Amniotic stem cell (primary cell): ENCODE data around the gene GSTO2.
"Not testable (repeated sequence)": the region's sequence is repeated elsewhere in the genome, so short reads cannot be mapped to it uniquely, and the experiment has no call there.

Experiments used
- DNase-seq: peaks from one replicate; lab custom pipeline; 2025; lab: John Stamatoyannopoulos, UW

The GSTO2 gene

DNA sequence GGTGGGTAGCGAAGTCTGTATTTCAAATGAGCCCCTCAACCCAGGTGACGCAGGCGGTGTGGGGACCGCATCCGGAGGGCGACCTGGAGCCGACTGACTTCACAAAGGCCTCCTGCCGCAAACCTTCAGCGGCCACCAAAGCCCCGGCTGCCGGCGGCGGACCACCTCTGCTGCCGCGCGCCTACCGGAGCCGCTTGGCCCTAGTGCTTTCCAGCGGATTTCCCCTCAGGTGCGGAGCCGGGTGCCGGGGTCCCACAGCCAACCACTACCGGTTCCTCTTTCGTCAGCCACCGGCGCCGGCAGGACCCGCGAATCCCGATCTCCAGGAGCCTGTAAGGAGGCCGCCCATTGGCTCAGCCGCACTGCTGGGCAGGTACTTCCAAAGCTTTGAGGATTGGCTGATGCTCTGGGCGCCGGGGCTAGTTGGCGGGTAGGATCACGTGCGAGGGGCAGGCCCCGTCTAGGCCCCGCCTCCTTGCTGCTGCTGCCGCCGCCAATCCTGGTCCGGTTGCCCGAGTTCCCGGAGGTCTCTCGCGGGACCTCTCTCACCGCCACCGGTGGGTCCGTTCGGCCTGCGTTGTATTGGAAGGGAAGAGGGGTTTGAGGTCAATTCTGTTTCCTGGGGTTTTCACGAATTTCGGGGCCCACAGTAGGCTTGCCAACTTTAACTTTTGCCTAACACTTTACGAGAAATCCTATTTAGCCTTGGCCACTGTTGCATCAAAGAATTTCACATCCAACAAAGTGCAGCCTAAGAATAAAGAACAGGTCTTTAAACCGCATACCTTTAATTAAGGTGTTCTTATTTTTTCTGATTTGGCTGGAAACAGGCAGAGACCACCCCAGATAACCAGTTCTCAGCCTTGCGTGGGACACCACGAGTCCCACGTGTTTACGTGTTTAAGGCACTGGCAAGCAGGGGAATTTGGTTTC, at the start of gene GSTO2:
Gene GSTO2 (plus strand): TSS at position 472 of the 933 bp plus-strand sequence. CDS start 5,732 bp downstream, outside the sequence.
- no peak for DNase-seq

GRCh38 chr10:104220522-104220921, 48.5 kb upstream of the GSTO2 start:
- DNase-seq: no peak

GRCh38 chr10:104223304-104223703, 45.7 kb upstream of the GSTO2 start:
- DNase-seq: no peak

- DNase-seq: no peak
These were observed 38.5 kb upstream of the GSTO2 start for GRCh38 chr10:104230490-104230889.

DNA sequence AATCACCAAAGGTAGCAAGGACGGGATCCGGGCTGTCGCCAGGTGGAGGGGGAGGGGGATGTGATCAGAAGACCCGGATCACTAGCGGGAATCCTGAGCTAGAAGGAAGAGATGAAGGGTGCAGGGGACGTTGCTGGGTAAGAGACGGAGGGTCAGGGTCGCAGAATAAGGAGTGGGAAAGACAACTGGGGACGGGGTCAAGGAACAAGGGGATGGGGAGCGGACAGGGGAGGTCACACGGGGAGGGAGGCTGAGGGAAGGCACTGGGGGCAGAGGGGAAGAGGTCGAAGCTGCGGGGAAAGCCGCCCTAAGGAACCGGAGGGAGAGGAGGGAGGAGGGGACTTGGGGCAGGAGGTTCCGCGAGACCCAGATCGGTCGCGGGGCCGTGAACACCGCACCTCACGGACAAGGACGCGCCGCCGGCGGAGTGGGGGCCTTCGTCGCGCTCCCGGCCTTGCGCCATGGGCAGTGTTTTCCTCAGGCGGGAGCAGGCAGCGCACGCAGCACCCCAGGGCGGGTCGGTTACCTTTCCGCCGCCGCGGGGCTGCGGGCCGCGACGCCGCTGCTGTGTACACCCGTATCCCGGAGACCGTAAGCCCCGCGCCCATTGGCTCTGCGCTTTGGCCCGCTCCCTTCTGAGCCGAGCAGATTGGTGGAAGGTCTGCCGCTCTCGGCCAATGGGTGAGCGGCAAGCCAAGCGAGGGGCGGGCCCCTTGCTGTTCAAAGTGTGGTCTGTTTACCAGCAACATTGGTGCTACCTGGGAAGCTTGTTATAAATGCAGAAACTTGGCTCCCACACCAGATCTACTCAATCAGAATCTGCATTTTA, 37.0 kb upstream of the GSTO2 start, which contains the start of gene CFAP43:
Gene CFAP43 (minus strand): TSS at position 581 of the 829 bp plus-strand sequence. CDS start 118 bp downstream, at position 463.
- DNase-seq: peak; percentile 79

- no peak for DNase-seq
These were observed 36.3 kb upstream of the GSTO2 start for GRCh38 chr10:104232613-104233102.

DNA sequence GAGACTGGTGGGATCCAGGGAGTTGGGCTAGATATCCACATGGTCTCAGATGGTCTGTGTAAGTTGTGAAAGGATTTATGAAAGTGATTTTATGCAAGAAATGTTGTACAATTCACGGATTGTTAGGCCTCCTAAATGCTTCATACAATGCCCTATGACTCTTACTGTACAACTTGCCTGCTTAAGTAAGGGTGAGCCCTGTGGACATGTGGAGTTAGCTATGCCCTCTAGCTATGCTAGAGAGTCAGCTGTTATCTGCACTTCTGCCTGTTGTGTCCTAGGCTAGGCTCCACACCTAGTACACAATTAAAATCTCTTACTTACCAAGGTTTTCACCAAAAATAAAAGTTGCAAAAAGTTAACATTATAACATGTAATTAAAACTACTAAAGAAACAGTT, 35.2 kb upstream of the GSTO2 start:
- no peak for DNase-seq

GRCh38 chr10:104234934-104235333, 34.0 kb upstream of the GSTO2 start:
- no peak for DNase-seq

DNA sequence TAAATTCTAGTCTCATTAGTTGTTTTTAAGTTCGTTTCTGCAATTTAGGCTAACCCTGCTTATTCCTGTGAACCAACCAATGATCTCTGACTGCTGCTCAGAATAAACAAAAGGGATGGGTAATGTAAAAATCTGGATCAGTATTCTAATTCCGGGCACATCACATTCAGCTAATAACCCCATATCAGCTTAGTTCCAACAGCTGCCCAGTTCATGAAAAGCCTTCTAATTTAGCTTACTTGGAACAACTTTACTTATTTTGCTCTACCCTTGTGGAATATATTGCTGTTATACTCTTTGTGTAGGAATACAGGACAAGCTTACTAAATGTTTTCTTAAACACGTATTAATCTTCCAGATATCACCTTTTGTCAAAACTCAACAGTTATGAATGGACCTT, 33.2 kb upstream of the GSTO2 start:
- DNase-seq: no peak

DNA sequence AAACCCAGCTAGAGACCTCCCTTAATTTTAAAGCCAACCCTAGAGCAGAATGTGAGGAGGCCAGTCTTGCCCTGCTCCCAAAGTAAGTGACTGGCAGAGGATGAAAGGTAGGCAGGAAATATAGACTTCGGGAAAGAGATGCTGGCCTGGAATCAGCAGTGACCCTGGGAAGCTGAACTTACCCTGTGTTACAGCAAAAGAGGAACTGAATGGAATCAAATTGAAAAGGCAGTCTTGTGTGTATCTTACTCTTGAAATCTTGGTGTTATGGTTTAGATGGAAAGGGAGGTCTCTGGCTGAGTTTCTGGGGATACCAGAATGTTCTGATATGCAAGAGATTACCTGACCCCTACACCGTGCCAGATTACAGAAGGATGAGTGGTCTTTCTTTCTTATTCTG, 28.9 kb upstream of the GSTO2 start:
- DNase-seq: no peak

- DNase-seq: no peak
These were observed 26.4 kb upstream of the GSTO2 start for GRCh38 chr10:104242545-104242944.

- DNase-seq: not testable (repeated sequence)
These were observed 26.0 kb upstream of the GSTO2 start for GRCh38 chr10:104243009-104243408.

DNA sequence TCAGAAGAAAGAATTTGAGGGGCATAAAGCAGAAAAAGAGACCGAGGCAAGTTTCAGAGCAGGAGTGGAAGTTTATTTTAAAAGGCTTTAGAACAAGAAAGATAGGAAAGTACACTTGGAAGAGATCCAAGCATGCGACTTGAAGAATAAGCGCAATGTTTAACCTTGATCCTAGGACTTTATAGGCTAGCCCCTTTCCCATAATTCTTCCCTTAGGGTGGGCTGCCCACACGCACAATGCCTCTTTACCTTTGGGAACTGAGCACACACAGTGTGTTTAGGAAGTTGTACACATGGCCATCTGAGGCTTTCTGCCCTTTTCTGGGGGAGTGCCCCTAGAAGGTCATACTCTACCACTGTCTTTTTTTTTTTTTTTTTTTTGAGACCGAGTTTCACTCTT, 25.5 kb upstream of the GSTO2 start:
- no peak for DNase-seq

DNA sequence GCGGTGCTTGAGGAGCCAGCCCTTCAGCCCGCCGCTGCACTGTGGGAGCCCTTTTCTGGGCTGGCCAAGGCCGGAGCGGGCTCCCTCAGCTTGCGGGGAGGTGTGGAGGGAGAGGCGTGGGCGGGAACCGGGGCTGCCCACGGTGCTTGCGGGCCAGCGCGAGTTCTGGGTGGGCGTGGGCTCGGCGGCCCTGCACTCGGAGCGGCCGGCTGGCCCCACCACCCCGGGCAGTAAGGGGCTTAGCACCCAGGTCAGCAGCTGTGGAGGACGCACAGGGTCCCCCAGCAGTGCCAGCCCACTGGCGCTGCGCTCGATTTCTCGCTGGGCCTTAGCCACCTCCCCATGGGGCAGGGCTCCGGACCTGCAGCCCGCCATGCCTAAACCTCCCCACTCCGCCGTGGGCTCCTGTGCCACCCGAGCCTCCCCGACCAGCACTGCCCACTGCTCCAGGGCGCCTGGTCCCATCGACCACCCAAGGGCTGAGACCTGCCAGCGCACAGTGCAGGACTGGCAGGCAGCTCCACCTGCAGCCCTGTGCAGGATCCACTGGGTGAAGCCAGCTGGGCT, 23.8 kb upstream of the GSTO2 start:
- DNase-seq: no peak

GRCh38 chr10:104246976-104247375, 22.0 kb upstream of the GSTO2 start:
- DNase-seq: peak; percentile 12

- no peak for DNase-seq
These were observed 21.4 kb upstream of the GSTO2 start for GRCh38 chr10:104247513-104248146.

DNA sequence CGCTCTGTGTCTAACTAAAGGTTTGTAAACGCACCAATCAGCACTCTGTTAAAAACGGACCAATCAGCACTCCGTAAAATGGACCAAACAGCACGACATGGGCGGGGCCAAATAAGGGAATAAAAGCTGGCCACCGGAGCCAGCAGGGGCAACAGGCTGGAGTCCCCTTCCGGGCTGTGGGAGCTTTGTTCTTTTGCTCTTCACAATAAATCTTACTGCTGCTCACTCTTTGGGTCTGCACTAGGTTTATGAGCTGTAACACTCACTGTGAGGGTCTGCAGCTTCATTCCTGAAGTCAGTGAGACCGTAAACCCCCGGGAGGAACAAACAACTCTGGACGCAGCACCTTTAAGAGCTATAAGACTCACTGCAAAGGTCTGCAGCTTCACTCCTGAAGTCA, 20.1 kb upstream of the GSTO2 start:
- DNase-seq: not testable (repeated sequence)

GRCh38 chr10:104250371-104250770, 18.6 kb upstream of the GSTO2 start:
- no peak for DNase-seq

DNA sequence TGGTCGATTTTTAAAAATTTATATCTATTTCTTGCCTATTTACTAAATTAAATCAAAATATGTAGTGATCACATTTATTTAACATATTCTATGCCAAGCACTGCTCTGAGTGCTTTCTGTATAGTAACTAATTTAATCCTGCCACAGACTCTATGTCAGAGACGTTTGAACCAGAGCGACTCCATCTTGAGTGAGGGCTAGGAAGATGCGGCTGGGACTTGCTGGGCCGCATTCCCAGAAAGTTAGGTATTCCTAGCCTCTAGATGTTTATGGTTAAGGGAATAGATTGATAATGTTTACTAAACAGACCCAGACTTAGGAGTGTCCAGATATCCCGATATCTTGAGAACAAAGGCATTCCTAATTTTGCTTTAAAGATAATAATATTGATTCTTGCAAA, 17.5 kb upstream of the GSTO2 start:
- no peak for DNase-seq

DNA sequence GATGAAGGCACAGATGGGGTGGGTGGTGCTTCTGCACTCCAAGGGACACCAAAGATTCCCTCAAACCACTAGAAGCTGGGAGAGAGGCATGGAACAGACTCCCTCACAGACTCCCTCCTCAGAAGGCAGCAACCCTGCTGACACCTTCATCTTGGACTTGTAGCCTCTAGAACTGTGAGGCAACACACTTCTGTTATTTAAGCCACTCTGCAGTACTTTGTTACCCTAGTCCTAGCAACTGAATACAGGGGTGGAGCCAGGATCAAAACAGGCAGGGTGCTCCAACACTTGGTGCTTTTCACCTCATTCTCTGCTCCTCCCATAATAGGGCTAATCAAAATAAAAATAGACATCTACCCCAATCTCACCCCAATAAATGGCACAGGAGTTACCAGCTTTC, 16.6 kb upstream of the GSTO2 start:
- DNase-seq: no peak

GRCh38 chr10:104253106-104253505, 15.9 kb upstream of the GSTO2 start:
- no peak for DNase-seq
